ENCODE results near the gene BCKDHA.

DNA sequence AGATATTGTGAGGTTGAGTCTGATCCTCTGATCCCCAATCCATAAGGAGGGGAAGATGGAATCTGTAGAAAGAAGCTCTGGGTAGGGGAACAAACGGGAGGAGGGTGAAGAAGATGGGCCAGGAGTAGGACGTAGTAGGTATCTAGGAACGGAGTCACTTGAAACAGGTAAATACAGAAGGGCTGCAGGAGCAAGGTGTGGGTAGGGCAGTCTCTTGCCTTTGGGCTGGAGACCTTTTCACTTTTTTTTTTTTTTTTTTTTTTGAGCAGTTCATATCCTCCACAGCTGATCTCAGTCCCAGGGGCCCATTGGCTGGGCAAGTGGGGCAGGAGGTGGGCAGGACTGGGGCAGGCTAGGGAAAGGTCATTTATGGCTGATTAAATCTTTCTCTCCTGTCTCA lies 1.5 kb downstream of the BCKDHA start:
- TF ChIP-seq, protein P1, sequence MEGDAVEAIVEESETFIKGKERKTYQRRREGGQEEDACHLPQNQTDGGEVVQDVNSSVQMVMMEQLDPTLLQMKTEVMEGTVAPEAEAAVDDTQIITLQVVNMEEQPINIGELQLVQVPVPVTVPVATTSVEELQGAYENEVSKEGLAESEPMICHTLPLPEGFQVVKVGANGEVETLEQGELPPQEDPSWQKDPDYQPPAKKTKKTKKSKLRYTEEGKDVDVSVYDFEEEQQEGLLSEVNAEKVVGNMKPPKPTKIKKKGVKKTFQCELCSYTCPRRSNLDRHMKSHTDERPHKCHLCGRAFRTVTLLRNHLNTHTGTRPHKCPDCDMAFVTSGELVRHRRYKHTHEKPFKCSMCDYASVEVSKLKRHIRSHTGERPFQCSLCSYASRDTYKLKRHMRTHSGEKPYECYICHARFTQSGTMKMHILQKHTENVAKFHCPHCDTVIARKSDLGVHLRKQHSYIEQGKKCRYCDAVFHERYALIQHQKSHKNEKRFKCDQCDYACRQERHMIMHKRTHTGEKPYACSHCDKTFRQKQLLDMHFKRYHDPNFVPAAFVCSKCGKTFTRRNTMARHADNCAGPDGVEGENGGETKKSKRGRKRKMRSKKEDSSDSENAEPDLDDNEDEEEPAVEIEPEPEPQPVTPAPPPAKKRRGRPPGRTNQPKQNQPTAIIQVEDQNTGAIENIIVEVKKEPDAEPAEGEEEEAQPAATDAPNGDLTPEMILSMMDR (optimal IDR thresholded peaks at IDR 0.05 in 1 of 3, IDR thresholded peaks at IDR 0.05 in 1 of 3, conservative IDR thresholded peaks at IDR 0.05 in 1 of 3; ENCODE audit: extremely low read depth in 1 of 3, insufficient read depth in 2 of 3, low read length in 3 of 3) = no peak
- no peak for TF ChIP-seq EZH2 (IDR thresholded peaks at IDR 0.05; ENCODE audit: low read length)

Measured in keratinocyte (primary cell).